Hepatocyte (in vitro differentiated cells): Measurements from ENCODE around the gene STAP1. TPM values are rescaled to one million over a fixed set of nuclear protein-coding genes. Genes with fewer than 3 reads are reported as not detected.

Source experiments
- DNase-seq: peaks from one replicate; pipeline ENCODE4 v3.0.0-alpha.2; 2016; ENCODE audit warnings: low spot score
- H2AFZ ChIP-seq: fragments of 200-600 bp; sonication (generic); 2 replicates; pipeline ENCODE4 v1.6.0; 2016; ENCODE audit warnings: antibody characterized with exemption, mild to moderate bottlenecking
- H3K27ac ChIP-seq: fragments of 200-600 bp; sonication (generic); 2 replicates; pipeline ENCODE4 v1.5.1; 2016; ENCODE audit warnings: mild to moderate bottlenecking
- H3K27me3 ChIP-seq: fragments of 200-600 bp; sonication (generic); 2 replicates; pipeline ENCODE4 v1.6.1; 2016
- H3K36me3 ChIP-seq: fragments of 200-600 bp; sonication (generic); replicated peaks from 2 replicates; pipeline ENCODE4 v1.5.1; 2016; ENCODE audit warnings: low read depth; ENCODE audit not compliant: insufficient read depth
- H3K4me1 ChIP-seq: fragments of 200-600 bp; sonication (generic); 2 replicates; pipeline ENCODE4 v1.5.1; 2016; ENCODE audit warnings: mild to moderate bottlenecking, moderate library complexity; ENCODE audit not compliant: insufficient read depth
- H3K4me2 ChIP-seq: fragments of 200-600 bp; sonication (generic); 2 replicates; pipeline ENCODE4 v1.6.0; 2016
- H3K4me3 ChIP-seq: fragments of 200-600 bp; sonication (generic); 2 replicates; pipeline ENCODE4 v1.5.1; 2016; ENCODE audit warnings: mild to moderate bottlenecking
- H3K79me2 ChIP-seq: fragments of 200-600 bp; sonication (generic); 2 replicates; pipeline ENCODE4 v1.6.0; 2017; ENCODE audit warnings: mild to moderate bottlenecking
- H3K9me2 ChIP-seq: fragments of 200-600 bp; sonication (generic); replicated peaks from 2 replicates; pipeline ENCODE4 v1.6.0; 2017; ENCODE audit warnings: mild to moderate bottlenecking; ENCODE audit not compliant: insufficient read depth
- H3K9me3 ChIP-seq: fragments of 200-600 bp; sonication (generic); 2 replicates; pipeline ENCODE4 v1.5.1; 2016; ENCODE audit warnings: low read depth, mild to moderate bottlenecking
- H4K20me1 ChIP-seq: fragments of 200-600 bp; sonication (generic); 2 replicates; pipeline ENCODE4 v1.6.0; 2016; ENCODE audit warnings: mild to moderate bottlenecking; ENCODE audit not compliant: insufficient read depth, poor library complexity, severe bottlenecking
- CTCF ChIP-seq: fragments of 200-600 bp; sonication (generic); IDR thresholded peaks from 2 replicates; pipeline ENCODE4 v1.5.1; 2016; ENCODE audit warnings: antibody characterized with exemption, mild to moderate bottlenecking; ENCODE audit not compliant: poor library complexity
- EZH2 ChIP-seq: fragments of 200-600 bp; sonication (generic); IDR thresholded peaks from 2 replicates; pipeline ENCODE4 v1.6.1; 2016; ENCODE audit warnings: antibody characterized with exemption, mild to moderate bottlenecking, borderline replicate concordance
- EZH2phosphoT487 ChIP-seq: fragments of 200-600 bp; sonication (generic); IDR thresholded peaks from one replicate; pipeline ENCODE4 v1.6.1; 2018; ENCODE audit warnings: antibody characterized with exemption, mild to moderate bottlenecking, low read depth, moderate library complexity; ENCODE audit not compliant: unreplicated experiment, severe bottlenecking
- WGBS: methylation state at CpG from one replicate; pipeline ENCODE4 v1.1.6; 2016; ENCODE audit warnings: low lambda C conversion rate; ENCODE audit errors: missing lambda C conversion rate; 5-methylcytosine and 5-hydroxymethylcytosine counted together
- polyA plus RNA-seq: library from polyadenylated mRNA; unstranded; fragments of >200 nt; fragmentation: Nextera tagmentation; extraction: Ambion mirVana; gene quantifications from 2 replicates; pipeline ENCODE4 v1.2.1, GENCODE V29; 2016
- total RNA-seq: library from RNA; depleted of rRNA; stranded (reverse); fragments of >200 nt; gene quantifications from 2 replicates; pipeline ENCODE4 v1.2.3, GENCODE V29; 2014

The STAP1 gene
- total and polyA plus RNA-seq, 2 experiments from 2014 or later, result not detected

- no peak overlapping the region for H3K4me2 ChIP-seq
Observed at GRCh38 chr4:67581208-67581857, 22.8 kb downstream of the STAP1 start.

GRCh38 chr4:67581913-67582312 is 23.4 kb downstream of the STAP1 start:
- Histone ChIP-seq H3K4me1 (no peaks in the 10 kb centered on the region), H2AFZ (no peak overlapping the region), H3K4me3 (no peak overlapping the region), H3K9me3 (no peaks in the 10 kb centered on the region), H3K27ac (no peak overlapping the region), H3K9me2 (no peaks in the 10 kb centered on the region), H4K20me1 (no peaks in the 10 kb centered on the region), H3K4me2 (no peak overlapping the region), H3K79me2 (no peaks in the 10 kb centered on the region), H3K27me3 (no peaks in the 10 kb centered on the region), H3K36me3 (no peaks in the 10 kb centered on the region)
- 47% methylated on average over 2 of the region's 2 CpGs for WGBS
- DNase-seq, result no peak
- no peak for TF ChIP-seq CTCF
- no peak for TF ChIP-seq EZH2
- TF ChIP-seq EZH2phosphoT487, result no peak

More at GRCh38 chr4:67581208-67581857, 22.8 kb downstream of the STAP1 start:
- DNase-seq, result no peak
- no peaks in the 10 kb centered on the region for H3K4me1 ChIP-seq
- H3K27me3 ChIP-seq, result no peaks in the 10 kb centered on the region
- no peaks in the 10 kb centered on the region for H3K9me2 ChIP-seq
- no peak for TF ChIP-seq EZH2
- no peak for TF ChIP-seq CTCF
- no peaks in the 10 kb centered on the region for H3K9me3 ChIP-seq
- no peak overlapping the region for H3K27ac ChIP-seq
- H3K79me2 ChIP-seq, result no peaks in the 10 kb centered on the region
- no peak overlapping the region for H3K4me3 ChIP-seq
- no peak overlapping the region for H2AFZ ChIP-seq
- no peaks in the 10 kb centered on the region for H4K20me1 ChIP-seq
- 83% methylated on average over 8 of the region's 8 CpGs for WGBS
- no peaks in the 10 kb centered on the region for H3K36me3 ChIP-seq

GRCh38 chr4:67584496-67584895 is 26.0 kb downstream of the STAP1 start:
- H2AFZ ChIP-seq, result no peak overlapping the region
- H3K36me3 ChIP-seq, result no peaks in the 10 kb centered on the region
- H3K4me1 ChIP-seq, result no peaks in the 10 kb centered on the region
- no peaks in the 10 kb centered on the region for H3K9me2 ChIP-seq
- no peak overlapping the region for H3K4me2 ChIP-seq
- TF ChIP-seq EZH2 (no peak), EZH2phosphoT487 (no peak), CTCF (no peak)
- H4K20me1 ChIP-seq, result no peaks in the 10 kb centered on the region
- H3K4me3 ChIP-seq, result no peak overlapping the region
- H3K27me3 ChIP-seq, result no peaks in the 10 kb centered on the region
- H3K79me2 ChIP-seq, result no peaks in the 10 kb centered on the region
- DNase-seq, result no peak
- H3K9me3 ChIP-seq, result no peaks in the 10 kb centered on the region
- no peak overlapping the region for H3K27ac ChIP-seq

GRCh38 chr4:67587156-67587555 is 28.6 kb downstream of the STAP1 start:
- Histone ChIP-seq H3K9me3 (no peaks in the 10 kb centered on the region), H3K79me2 (no peaks in the 10 kb centered on the region), H4K20me1 (no peaks in the 10 kb centered on the region), H3K4me2 (no peak overlapping the region), H3K4me1 (no peaks in the 10 kb centered on the region), H3K27me3 (no peaks in the 10 kb centered on the region), H3K4me3 (no peak overlapping the region), H2AFZ (no peak overlapping the region), H3K36me3 (no peaks in the 10 kb centered on the region), H3K27ac (no peak overlapping the region), H3K9me2 (no peaks in the 10 kb centered on the region)
- 89% methylated on average over 3 of the region's 3 CpGs for WGBS
- no peak for DNase-seq
- TF ChIP-seq CTCF (no peak), EZH2 (no peak), EZH2phosphoT487 (no peak)
